Heart left ventricle (tissue), 13 donors: ENCODE data around the gene WDCP.

Experiments
- CTCF ChIP-seq, 12 donors: fragments of 200-600 bp; sonication (generic) in 4 of 12; IDR thresholded peaks; one replicate each; pipeline versions ENCODE4 v1.5.0 to v1.8.0; 2018 to 2022; ENCODE audit warnings: antibody characterized with exemption in 12 of 12, mild to moderate bottlenecking in 5 of 12
- POLR2A ChIP-seq, 2 donors: fragments of 450-650 bp; IDR thresholded peaks; one replicate each; pipeline ENCODE4 v1.6.1; 2017; ENCODE audit warnings: antibody characterized with exemption in 2 of 2, mild to moderate bottlenecking in 2 of 2, moderate library complexity in 2 of 2
- donor health status: ischemic (EF 13 %, LVEDD 7.1; RV severe dilation, severe dysfunction).
- donor health status: DM: no; HTN: yes; CAD: no.
- donor health status: DM: no; HTN: no; CAD: no.
- donor health status: ischemic (EF 25% LVEDD 6.9; RV normal size, moderate dysfunction).
- donor health status: ischemic (EF 25% LVEDD 5.7; RV mildly dilated, moderate dysfunction).
- donor health status: ischemic (EF 35%, LVEDD 5.7; RV mildly dilated, moderate dysfunction).
- donor health status: nonischemic (EF 11% LVEDD 7.7; RV severe dilation, severe dysfunction).
- donor health status: DM: yes; HTN: yes; CAD: no.
- donor health status: PGD.
- donor health status: ischemic (EF 29% LVEDD 5.4; RV normal size, mild dysfunction).
- donor health status: nonischemic (EF 23%, LVEDD 6.1; RV moderate dilation, normal function).

DNA sequence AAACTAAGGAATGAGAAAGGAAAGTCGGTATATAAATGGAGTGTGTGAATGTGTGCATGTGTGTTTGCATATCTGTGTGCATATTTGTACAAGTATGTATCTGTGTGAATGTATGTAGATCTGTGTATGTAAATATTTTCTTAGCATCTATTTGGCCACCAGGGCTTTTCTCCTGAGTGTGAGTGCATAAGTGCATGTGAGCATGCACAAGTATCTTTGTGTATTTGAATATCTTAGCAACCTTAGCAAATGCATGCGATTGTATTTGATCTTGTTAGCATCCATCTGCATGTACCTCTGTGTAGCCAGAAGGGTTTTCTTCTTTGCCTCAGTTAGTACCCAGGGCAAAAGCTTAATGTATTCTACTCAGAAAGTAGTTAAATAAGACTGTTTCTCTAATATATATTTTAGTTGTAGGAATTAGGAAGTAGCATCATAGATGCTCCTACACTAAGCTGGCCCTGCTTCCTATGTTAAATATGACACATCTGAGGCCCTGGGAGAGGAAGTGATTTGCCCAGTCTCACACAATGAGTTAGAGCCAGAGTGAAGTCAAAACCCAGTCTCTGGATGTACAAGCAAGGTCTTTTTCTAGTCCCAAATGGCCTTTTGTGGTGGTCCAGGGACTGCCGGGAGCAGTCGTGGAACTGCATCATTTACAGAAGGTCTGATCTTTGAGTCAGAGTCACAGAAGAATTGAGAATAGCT, 11.5 kb upstream of the WDCP start:
- peak in 1 of 12 donors; percentile 12 for TF ChIP-seq CTCF (IDR thresholded peaks at IDR 0.05)
- TF ChIP-seq POLR2A (IDR thresholded peaks at IDR 0.05) = no peak
